Measurements from ENCODE around the gene CD300LD. TPM values are rescaled to one million over a fixed set of nuclear protein-coding genes. Genes with fewer than 3 reads are reported as not detected.

CD300LD gene
- total and polyA plus RNA-seq, 2 donors (not counting 1 experiment from before 2014, with no cell fraction given) = not detected

DNA sequence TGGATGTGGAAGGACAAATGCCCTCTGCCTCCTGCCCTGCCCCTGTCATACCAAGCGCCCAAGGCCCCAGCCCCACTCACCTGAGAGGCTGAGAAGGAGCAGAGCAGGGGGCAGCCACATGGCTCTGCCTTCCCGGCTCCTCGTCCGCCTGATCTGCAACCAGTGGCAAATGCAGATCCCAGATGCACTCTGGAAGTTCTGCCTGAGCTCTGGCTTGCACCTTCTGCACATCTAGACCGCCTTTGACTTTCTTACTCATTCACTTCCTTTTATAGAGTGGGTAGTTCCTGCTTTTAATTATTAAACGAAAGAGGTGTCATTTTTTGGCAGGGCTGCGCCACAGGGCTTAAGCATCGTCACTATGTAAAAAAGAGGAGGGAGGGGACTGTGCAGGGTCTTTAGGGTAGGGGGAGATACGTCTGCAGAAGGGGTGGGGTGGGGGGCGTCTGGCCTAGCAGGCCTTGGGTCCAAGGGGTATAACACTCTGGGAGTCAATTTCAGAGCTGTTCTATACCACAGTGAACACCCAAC lies 60.8 kb downstream of the CD300LD start, which contains the start of gene CD300LB:
Gene CD300LB (minus strand): TSS at position 245 of the 531 bp plus-strand sequence. CDS start 125 bp downstream, at position 120.
- TF ChIP-seq, protein P1, sequence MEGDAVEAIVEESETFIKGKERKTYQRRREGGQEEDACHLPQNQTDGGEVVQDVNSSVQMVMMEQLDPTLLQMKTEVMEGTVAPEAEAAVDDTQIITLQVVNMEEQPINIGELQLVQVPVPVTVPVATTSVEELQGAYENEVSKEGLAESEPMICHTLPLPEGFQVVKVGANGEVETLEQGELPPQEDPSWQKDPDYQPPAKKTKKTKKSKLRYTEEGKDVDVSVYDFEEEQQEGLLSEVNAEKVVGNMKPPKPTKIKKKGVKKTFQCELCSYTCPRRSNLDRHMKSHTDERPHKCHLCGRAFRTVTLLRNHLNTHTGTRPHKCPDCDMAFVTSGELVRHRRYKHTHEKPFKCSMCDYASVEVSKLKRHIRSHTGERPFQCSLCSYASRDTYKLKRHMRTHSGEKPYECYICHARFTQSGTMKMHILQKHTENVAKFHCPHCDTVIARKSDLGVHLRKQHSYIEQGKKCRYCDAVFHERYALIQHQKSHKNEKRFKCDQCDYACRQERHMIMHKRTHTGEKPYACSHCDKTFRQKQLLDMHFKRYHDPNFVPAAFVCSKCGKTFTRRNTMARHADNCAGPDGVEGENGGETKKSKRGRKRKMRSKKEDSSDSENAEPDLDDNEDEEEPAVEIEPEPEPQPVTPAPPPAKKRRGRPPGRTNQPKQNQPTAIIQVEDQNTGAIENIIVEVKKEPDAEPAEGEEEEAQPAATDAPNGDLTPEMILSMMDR (conservative IDR thresholded peaks at IDR 0.05 in 1 of 2, IDR thresholded peaks at IDR 0.05 in 1 of 2; ENCODE audit: low read depth in 1 of 2, low read length in 2 of 2) = no peak
- no peak for TF ChIP-seq EZH2 (IDR thresholded peaks at IDR 0.05; ENCODE audit: low read length, missing control alignments)
- Histone ChIP-seq H3K4me3 (replicated peaks in 1 of 4; ENCODE audit: control extremely low read depth in 1 of 4, insufficient read depth in 1 of 4, low read depth in 3 of 4, low read length in 4 of 4) (no peak within 1 kb of the TSS), H2AFZ (ENCODE audit: low read length) (no peak within 1 kb of the TSS), H3K27ac (ENCODE audit: insufficient read depth, low read length) (no peak within 1 kb of the TSS), H3K27me3 (ENCODE audit: control insufficient read depth, insufficient read depth, low read length) (no peaks in the 10 kb centered on the region), H3K4me2 (ENCODE audit: extremely low read depth, insufficient read depth, low read length) (no peak within 1 kb of the TSS), H3K9ac (ENCODE audit: insufficient read depth, low read length) (no peak within 1 kb of the TSS), H3K9me3 (ENCODE audit: control insufficient read depth, insufficient read depth, low read depth, low read length) (no peaks in the 10 kb centered on the region), H3K79me2 (ENCODE audit: control insufficient read depth, insufficient read depth, low read length) (no peaks in the 10 kb centered on the region), H3K4me1 (ENCODE audit: control insufficient read depth, extremely low read depth, insufficient read depth, low read length) (no peaks in the 10 kb centered on the region), H4K20me1 (ENCODE audit: control insufficient read depth, extremely low read depth, insufficient read depth, low read length) (no peaks in the 10 kb centered on the region), H3K36me3 (ENCODE audit: control insufficient read depth, insufficient read depth, low read length) (no peaks in the 10 kb centered on the region)
- no peak for DNase-seq (ENCODE audit: low read depth in 2 of 2)

DNA sequence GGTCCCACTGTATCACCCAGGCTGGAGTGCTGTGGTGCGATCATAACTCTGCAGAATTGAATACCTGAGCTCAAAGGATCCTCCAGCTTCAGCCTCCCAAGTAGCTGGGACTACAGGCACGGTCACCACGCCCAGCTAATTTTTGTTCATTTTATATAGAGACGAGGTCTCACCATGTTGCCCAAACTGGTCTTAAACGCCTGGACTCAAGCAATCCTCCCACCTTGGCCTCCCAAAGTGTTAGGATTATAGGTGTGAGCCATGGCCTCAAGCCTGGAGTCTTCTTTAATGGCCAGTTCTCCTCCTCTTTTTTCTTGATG lies 61.3 kb downstream of the CD300LD start:
- H3K27me3 ChIP-seq (ENCODE audit: control insufficient read depth, insufficient read depth, low read length) = no peaks in the 10 kb centered on the region
- no peaks in the 10 kb centered on the region for H3K36me3 ChIP-seq (ENCODE audit: control insufficient read depth, insufficient read depth, low read length)
- no peak overlapping the region for H3K4me3 ChIP-seq (replicated peaks in 1 of 4; ENCODE audit: control extremely low read depth in 1 of 4, insufficient read depth in 1 of 4, low read depth in 3 of 4, low read length in 4 of 4)
- H2AFZ ChIP-seq (ENCODE audit: low read length) = no peak overlapping the region
- H4K20me1 ChIP-seq (ENCODE audit: control insufficient read depth, extremely low read depth, insufficient read depth, low read length) = no peaks in the 10 kb centered on the region
- H3K4me1 ChIP-seq (ENCODE audit: control insufficient read depth, extremely low read depth, insufficient read depth, low read length) = no peaks in the 10 kb centered on the region
- H3K27ac ChIP-seq (ENCODE audit: insufficient read depth, low read length) = no peak overlapping the region
- no peaks in the 10 kb centered on the region for H3K79me2 ChIP-seq (ENCODE audit: control insufficient read depth, insufficient read depth, low read length)
- no peak for DNase-seq (ENCODE audit: low read depth in 2 of 2)
- no peaks in the 10 kb centered on the region for H3K9me3 ChIP-seq (ENCODE audit: control insufficient read depth, insufficient read depth, low read depth, low read length)
- H3K4me2 ChIP-seq (ENCODE audit: extremely low read depth, insufficient read depth, low read length) = no peak overlapping the region
- H3K9ac ChIP-seq (ENCODE audit: insufficient read depth, low read length) = no peak overlapping the region
- no peak for TF ChIP-seq EZH2 (IDR thresholded peaks at IDR 0.05; ENCODE audit: low read length, missing control alignments)
- TF ChIP-seq, protein P1 (conservative IDR thresholded peaks at IDR 0.05 in 1 of 2, IDR thresholded peaks at IDR 0.05 in 1 of 2; ENCODE audit: low read depth in 1 of 2, low read length in 2 of 2) = no peak

Other genes starting within 250 kb of the CD300LD start
- gene BTBD17, start 230.4 kb downstream of the CD300LD start, total RNA-seq = under 0.01 TPM in 1 of 2 replicates, not detected in the other
- not detected in 2 replicates for gene BTBD17, start 230.4 kb downstream of the CD300LD start, polyA plus RNA-seq
- not detected in 2 replicates for gene GPR142, start 224.8 kb downstream of the CD300LD start, total RNA-seq
- not detected in 2 replicates for gene GPR142, start 224.8 kb downstream of the CD300LD start, polyA plus RNA-seq
- 1.5 and 14.6 TPM in 2 replicates for gene GPRC5C, start 160.2 kb downstream of the CD300LD start, total RNA-seq
- 0.11 and 0.50 TPM in 2 replicates for gene GPRC5C, start 160.2 kb downstream of the CD300LD start, polyA plus RNA-seq
- not detected in 2 replicates for gene CD300A, start 125.6 kb downstream of the CD300LD start, total RNA-seq
- gene CD300A, start 125.6 kb downstream of the CD300LD start, polyA plus RNA-seq = not detected in 2 replicates
- not detected in 2 replicates for gene CD300LB, start 60.8 kb downstream of the CD300LD start, total RNA-seq
- gene CD300LB, start 60.8 kb downstream of the CD300LD start, polyA plus RNA-seq = not detected in 2 replicates
- gene CD300C, start 46.2 kb downstream of the CD300LD start, total RNA-seq = not detected in 2 replicates
- not detected in 2 replicates for gene CD300C, start 46.2 kb downstream of the CD300LD start, polyA plus RNA-seq
- not detected in 2 replicates for gene CD300H, start 24.8 kb downstream of the CD300LD start, total RNA-seq
- not detected in 2 replicates for gene CD300H, start 24.8 kb downstream of the CD300LD start, polyA plus RNA-seq
- not detected in 2 replicates for gene CD300E, start 31.5 kb upstream of the CD300LD start, total RNA-seq
- not detected in 2 replicates for gene CD300E, start 31.5 kb upstream of the CD300LD start, polyA plus RNA-seq
- not detected in 2 replicates for gene CD300LF, start 120.6 kb upstream of the CD300LD start, total RNA-seq
- gene CD300LF, start 120.6 kb upstream of the CD300LD start, polyA plus RNA-seq = not detected in 2 replicates
- 0.26 and 0.66 TPM in 2 replicates for gene RAB37, start 145.0 kb upstream of the CD300LD start, total RNA-seq
- 0.08 and 0.65 TPM in 2 replicates for gene RAB37, start 145.0 kb upstream of the CD300LD start, polyA plus RNA-seq
- 7.2 and 10.2 TPM in 2 replicates for gene NHERF1, start 156.3 kb upstream of the CD300LD start, total RNA-seq
- 13.9 and 29.7 TPM in 2 replicates for gene NHERF1, start 156.3 kb upstream of the CD300LD start, polyA plus RNA-seq
- gene NAT9, start 184.1 kb upstream of the CD300LD start, total RNA-seq = 29.0 and 39.6 TPM in 2 replicates
- 21.2 and 34.7 TPM in 2 replicates for gene NAT9, start 184.1 kb upstream of the CD300LD start, polyA plus RNA-seq